GM18505 (cell line): Measurements from ENCODE around the gene ATP8B1.

Source experiments
- ATAC-seq: cut with Tn5 transposase; IDR thresholded peaks from one replicate; pipeline ENCODE4 v1.9.1; 2021; ENCODE audit not compliant: unreplicated experiment
- POLR2A ChIP-seq: IDR thresholded peaks from 4 replicates; pipeline ENCODE4 v1.6.1; 2011; ENCODE audit warnings: borderline replicate concordance; ENCODE audit not compliant: insufficient read depth, insufficient read length; ENCODE audit errors: extremely low read depth

ATP8B1 gene

GRCh38 chr18:57775937-57776336 is 27.2 kb downstream of the ATP8B1 start:
- no peak for ATAC-seq
- no peak for TF ChIP-seq POLR2A

DNA sequence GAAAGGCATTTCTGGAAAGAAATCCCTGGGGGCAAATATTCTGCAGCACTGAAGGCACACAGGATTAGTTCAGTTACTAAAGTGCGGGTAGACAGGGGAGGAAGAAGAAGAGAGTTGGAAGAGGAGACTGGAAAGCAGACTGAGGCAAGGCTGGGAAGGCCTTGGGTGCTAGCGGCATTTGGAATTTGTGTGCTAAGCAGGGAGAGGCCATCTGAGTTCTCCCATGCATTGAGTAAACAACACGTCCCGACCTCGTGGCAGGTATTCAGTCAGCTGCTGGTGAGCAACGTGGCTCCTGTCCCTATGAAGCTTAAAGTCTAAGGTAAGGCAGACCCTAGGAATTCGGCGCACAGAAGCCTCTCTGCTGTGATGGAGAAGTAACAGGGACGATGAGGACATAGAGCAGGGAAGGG is 30.7 kb downstream of the ATP8B1 start:
- TF ChIP-seq POLR2A, result no peak
- ATAC-seq, result no peak

GRCh38 chr18:57771626-57772025 is 31.5 kb downstream of the ATP8B1 start:
- no peak for ATAC-seq
- no peak for TF ChIP-seq POLR2A

DNA sequence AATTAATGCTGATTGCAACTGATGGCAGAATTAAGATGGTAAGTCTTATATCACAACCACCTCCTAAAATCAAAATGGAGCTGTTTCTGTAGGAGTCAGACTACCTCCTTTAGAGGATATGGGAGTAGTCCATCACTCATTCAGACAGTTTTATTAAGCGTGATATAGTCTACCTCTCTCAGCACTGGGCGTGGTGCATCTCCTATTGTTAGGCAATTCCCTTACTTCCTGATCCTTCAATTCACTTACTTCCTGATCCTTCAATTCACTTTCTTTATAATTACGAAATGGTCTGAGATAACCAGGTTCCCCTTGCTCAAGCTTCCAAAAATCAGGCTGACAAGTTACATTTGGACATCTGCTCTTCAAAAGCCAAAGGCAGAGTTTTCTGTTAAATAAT is 31.9 kb downstream of the ATP8B1 start:
- no peak for TF ChIP-seq POLR2A
- ATAC-seq, result no peak

DNA sequence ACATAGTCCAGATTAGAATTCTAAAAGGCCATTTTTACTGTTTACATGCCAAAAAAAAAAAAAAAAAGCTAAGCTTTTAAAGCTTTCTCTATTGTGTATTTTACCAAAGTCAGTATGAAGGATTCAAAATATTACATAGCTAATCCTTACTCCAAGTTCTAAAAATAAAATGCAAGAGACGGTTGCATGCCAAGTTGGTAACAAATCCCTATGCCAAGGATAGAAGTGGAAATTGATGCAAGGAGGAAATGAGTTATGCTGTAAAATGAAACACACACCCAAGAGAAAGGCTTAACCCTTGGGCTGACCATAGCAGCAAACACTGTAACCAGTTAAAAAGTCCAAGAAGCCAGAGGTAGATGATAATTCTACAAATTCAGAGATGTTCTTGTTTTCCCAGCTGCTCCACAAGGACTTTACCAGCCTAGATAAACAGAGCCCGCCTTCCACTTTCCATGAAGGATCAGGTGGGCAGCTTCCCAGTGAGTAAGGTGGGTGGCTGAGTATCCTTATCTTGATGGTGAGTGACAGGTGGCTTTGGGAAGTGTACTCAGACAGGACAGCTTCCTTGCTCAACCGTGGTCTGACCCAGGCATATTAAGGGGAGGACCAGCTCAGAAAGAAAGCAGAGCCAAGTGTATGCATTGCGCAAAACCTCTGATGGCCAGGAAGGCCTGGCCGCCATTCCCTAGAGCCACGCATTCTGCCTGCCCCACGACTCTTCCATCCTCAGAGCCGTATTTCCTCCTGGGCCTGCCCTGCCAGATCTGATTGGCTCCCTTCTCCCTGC is 34.4 kb downstream of the ATP8B1 start:
- TF ChIP-seq POLR2A, result no peak
- no peak for ATAC-seq

GRCh38 chr18:57767259-57768050 is 35.7 kb downstream of the ATP8B1 start:
- TF ChIP-seq POLR2A, result no peak

GRCh38 chr18:57764995-57765394 is 38.1 kb downstream of the ATP8B1 start:
- ATAC-seq, result no peak
- no peak for TF ChIP-seq POLR2A

More at GRCh38 chr18:57767259-57768050, 35.7 kb downstream of the ATP8B1 start:
- ATAC-seq, result no peak

DNA sequence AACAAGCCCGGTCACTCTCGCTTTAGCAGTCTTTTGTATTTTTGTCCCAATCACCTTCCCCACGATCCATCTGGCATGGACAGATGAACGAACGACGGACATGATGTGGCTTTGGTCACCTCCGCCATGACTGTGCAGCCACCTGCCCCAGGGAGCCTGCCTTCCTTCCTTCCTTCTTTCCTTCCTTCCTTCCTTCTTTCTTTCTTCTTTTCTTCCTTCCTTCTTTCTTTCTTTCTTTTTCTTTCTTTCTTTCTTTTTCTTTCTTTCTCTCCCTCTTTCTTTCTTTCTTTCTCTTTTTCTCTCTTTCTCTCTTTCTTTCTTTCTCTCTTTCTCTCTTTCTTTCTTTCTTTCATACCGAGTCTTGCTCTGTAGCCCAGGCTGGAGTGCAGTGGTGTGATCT is 39.0 kb downstream of the ATP8B1 start:
- TF ChIP-seq POLR2A, result no peak
- ATAC-seq, result no peak

GRCh38 chr18:57762686-57763085 is 40.4 kb downstream of the ATP8B1 start:
- no peak for ATAC-seq

GRCh38 chr18:57759650-57760049 is 43.5 kb downstream of the ATP8B1 start:
- TF ChIP-seq POLR2A, result no peak
- no peak for ATAC-seq

More at GRCh38 chr18:57762686-57763085, 40.4 kb downstream of the ATP8B1 start:
- no peak for TF ChIP-seq POLR2A

DNA sequence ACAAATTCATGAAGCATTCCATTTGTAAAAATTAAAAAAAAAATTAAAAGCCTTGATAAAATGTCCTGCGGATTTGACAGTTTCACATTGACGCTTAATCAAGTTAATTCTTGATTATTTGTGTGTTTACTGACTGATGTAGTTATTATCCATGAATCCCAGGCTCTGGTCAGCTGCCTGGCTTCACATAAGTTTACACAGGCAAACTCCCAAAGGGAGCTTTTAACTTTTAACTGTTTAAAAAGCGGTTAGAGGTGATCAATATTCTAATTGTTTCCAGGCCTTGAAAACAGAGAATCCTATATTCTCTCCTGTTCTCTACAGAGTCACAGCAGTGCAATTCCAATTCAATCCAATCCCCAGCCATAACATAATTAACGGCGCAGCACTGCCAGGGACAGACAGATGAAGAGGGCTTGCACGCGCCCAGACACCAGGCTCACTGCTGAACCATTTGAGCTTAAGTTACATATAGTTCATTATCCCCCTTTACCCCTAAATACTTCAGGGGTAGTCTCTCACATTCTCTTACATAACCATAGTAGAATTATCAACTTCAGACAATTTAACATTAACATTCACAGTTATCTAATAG is 47.5 kb downstream of the ATP8B1 start:
- ATAC-seq, result no peak
- TF ChIP-seq POLR2A, result no peak

DNA sequence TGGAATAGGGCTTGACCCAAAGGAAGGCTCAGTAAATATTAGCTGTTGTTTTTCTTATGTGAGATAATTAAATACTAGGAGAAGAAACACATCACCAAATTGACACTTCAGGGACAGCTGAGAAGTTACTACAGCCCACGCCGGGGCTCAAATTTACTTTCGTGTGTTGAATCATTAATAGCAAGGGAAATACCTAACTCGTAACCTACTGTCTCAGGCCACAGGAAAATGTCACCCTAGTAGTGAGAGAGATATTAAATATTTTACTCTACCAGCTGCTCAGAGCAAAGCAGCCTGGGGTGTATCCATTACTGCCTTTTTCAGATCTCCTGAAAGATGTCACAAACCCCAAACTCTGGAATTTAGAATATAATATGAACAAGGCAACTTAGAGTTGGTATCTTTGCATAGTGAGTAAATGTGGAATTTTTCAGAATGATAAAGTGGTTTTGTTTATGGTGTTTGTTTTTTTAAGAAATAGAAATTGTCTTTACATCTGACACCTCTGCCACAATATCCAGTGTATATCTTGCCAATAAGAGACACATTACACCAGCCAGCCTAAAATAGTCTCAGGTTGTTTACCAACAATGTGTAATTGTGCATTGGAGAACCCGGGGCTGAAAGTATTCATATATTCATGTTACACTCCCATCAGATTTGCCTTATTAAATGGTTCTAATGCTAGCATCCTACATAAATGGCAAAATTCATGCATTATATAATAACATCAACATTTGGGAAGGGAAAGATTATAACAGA is 48.4 kb downstream of the ATP8B1 start:
- ATAC-seq, result no peak
- TF ChIP-seq POLR2A, result no peak

GRCh38 chr18:57753063-57753462 is 50.1 kb downstream of the ATP8B1 start:
- no peak for TF ChIP-seq POLR2A
- no peak for ATAC-seq
